Measurements from ENCODE around the gene RAB11A. TPM values are rescaled to one million over a fixed set of nuclear protein-coding genes. Genes with fewer than 3 reads are reported as not detected.

Gene RAB11A
- total RNA-seq, 1 donor from 2014 or later: 204 TPM

GRCh38 chr15:65851981-65852380 is 17.3 kb upstream of the RAB11A start:
- no peak for TF ChIP-seq CTCF (IDR thresholded peaks at IDR 0.05; ENCODE audit: unreplicated experiment)
- Mint-ChIP-seq H3K4me1 (no peaks in the 10 kb centered on the region), H3K27ac (no peak overlapping the region), H3K36me3 (no peaks in the 10 kb centered on the region), H3K9me3 (no peaks in the 10 kb centered on the region), H3K27me3 (ENCODE audit: low read depth) (no peaks in the 10 kb centered on the region), H3K4me3 (no peak overlapping the region)
- DNase-seq (ENCODE audit: low spot score in 2 of 2, unreplicated experiment in 2 of 2): no peak

- no peak overlapping the region for H3K4me3 Mint-ChIP-seq
- no peaks in the 10 kb centered on the region for H3K27me3 Mint-ChIP-seq (ENCODE audit: low read depth)
- H3K36me3 Mint-ChIP-seq: no peaks in the 10 kb centered on the region
- H3K27ac Mint-ChIP-seq: no peak overlapping the region
- DNase-seq (ENCODE audit: low spot score in 2 of 2, unreplicated experiment in 2 of 2): peak; percentile 31 to 60
- H3K4me1 Mint-ChIP-seq: no peaks in the 10 kb centered on the region
- TF ChIP-seq CTCF (IDR thresholded peaks at IDR 0.05; ENCODE audit: unreplicated experiment): peak; percentile 72
- H3K9me3 Mint-ChIP-seq: no peaks in the 10 kb centered on the region
These were observed 12.4 kb upstream of the RAB11A start for GRCh38 chr15:65856821-65857455.

- Mint-ChIP-seq H3K27ac (no peak overlapping the region), H3K4me1 (no peaks in the 10 kb centered on the region), H3K27me3 (ENCODE audit: low read depth) (no peaks in the 10 kb centered on the region), H3K4me3 (no peak overlapping the region), H3K9me3 (no peaks in the 10 kb centered on the region), H3K36me3 (no peaks in the 10 kb centered on the region)
- TF ChIP-seq CTCF (IDR thresholded peaks at IDR 0.05; ENCODE audit: unreplicated experiment): no peak
- no peak for DNase-seq (ENCODE audit: low spot score in 2 of 2, unreplicated experiment in 2 of 2)
These were observed 11.4 kb upstream of the RAB11A start for GRCh38 chr15:65857718-65858402.

- TF ChIP-seq CTCF (IDR thresholded peaks at IDR 0.05; ENCODE audit: unreplicated experiment): no peak
- Mint-ChIP-seq H3K27ac (no peak overlapping the region), H3K4me1 (no peaks in the 10 kb centered on the region), H3K4me3 (no peak overlapping the region), H3K27me3 (ENCODE audit: low read depth) (no peaks in the 10 kb centered on the region), H3K36me3 (no peaks in the 10 kb centered on the region), H3K9me3 (no peaks in the 10 kb centered on the region)
- no peak for DNase-seq (ENCODE audit: low spot score in 2 of 2, unreplicated experiment in 2 of 2)
These were observed 6.6 kb upstream of the RAB11A start for GRCh38 chr15:65862682-65863081.

- Mint-ChIP-seq H3K27me3 (ENCODE audit: low read depth) (no peaks in the 10 kb centered on the region), H3K36me3 (no peaks in the 10 kb centered on the region), H3K27ac (no peak overlapping the region), H3K4me1 (no peaks in the 10 kb centered on the region), H3K4me3 (no peak overlapping the region), H3K9me3 (no peaks in the 10 kb centered on the region)
- TF ChIP-seq CTCF (IDR thresholded peaks at IDR 0.05; ENCODE audit: unreplicated experiment): no peak
- no peak for DNase-seq (ENCODE audit: low spot score in 2 of 2, unreplicated experiment in 2 of 2)
These were observed 6.2 kb upstream of the RAB11A start for GRCh38 chr15:65863106-65863505.
